ENCODE measurements around the gene RNLS. TPM values are rescaled to one million over a fixed set of nuclear protein-coding genes. Genes with fewer than 3 reads are reported as not detected.

Gene RNLS
- total and polyA plus RNA-seq, 2 of the 8 experiments (the other 6 are each of a cell fraction or from before 2014, with no cell fraction given): 7.5 to 12.7 TPM

GRCh38 chr10:88417387-88418030, 165.6 kb downstream of the RNLS start:
- Histone ChIP-seq H3K27me3 (replicated peaks in 1 of 4; ENCODE audit: control insufficient read depth in 3 of 4, extremely low read depth in 1 of 4, insufficient read depth in 3 of 4, low read length in 3 of 4) (no peaks in the 10 kb centered on the region), H4K8ac (ENCODE audit: extremely low read depth, insufficient read depth, low read length) (no peak overlapping the region), H2BK120ac (replicated peaks; ENCODE audit: low read depth, low read length) (no peak overlapping the region), H3K23ac (ENCODE audit: insufficient read length) (no peak overlapping the region), H2AK5ac (ENCODE audit: low read depth, low read length) (no peak overlapping the region), H3K79me1 (ENCODE audit: low read depth, low read length) (no peaks in the 10 kb centered on the region), H4K5ac (ENCODE audit: insufficient read length, low read depth, low read length) (no peak overlapping the region), H2BK5ac (ENCODE audit: low read depth, low read length) (no peak overlapping the region), H2AFZ (ENCODE audit: low read length) (no peak overlapping the region), H3K56ac (replicated peaks; ENCODE audit: insufficient read length, low read depth, low read length) (no peak overlapping the region), H3K9ac (replicated peaks in 1 of 4; ENCODE audit: extremely low read depth in 1 of 4, low read depth in 3 of 4, low read length in 3 of 4) (no peak overlapping the region), H3K14ac (ENCODE audit: insufficient read length) (no peak overlapping the region), H3K23me2 (ENCODE audit: low read depth, low read length) (no peaks in the 10 kb centered on the region), H4K20me1 (replicated peaks in 1 of 2; ENCODE audit: control insufficient read depth in 1 of 2, insufficient read depth in 2 of 2, low read length in 2 of 2) (no peaks in the 10 kb centered on the region), H3K4ac (replicated peaks; ENCODE audit: insufficient read length, low read depth, low read length) (no peak overlapping the region), H3K4me3 (ENCODE audit: extremely low read depth in 1 of 4, insufficient read depth in 2 of 4, low read depth in 3 of 4, low read length in 4 of 4) (no peak overlapping the region), H3K27ac (ENCODE audit: low read depth, low read length) (no peak overlapping the region), H3K4me1 (replicated peaks in 1 of 4; ENCODE audit: control insufficient read depth in 3 of 4, insufficient read depth in 4 of 4, low read length in 3 of 4) (peaks cover 0 to 7% (median 4%) of the 10 kb centered on the region in 4 experiments; a peak in 4 of 7 replicates), H3K18ac (ENCODE audit: extremely low read depth, low read length) (no peak overlapping the region), H2BK20ac (ENCODE audit: low read length) (no peak overlapping the region), H3K4me2 (ENCODE audit: insufficient read depth in 1 of 2, low read depth in 2 of 2, low read length in 2 of 2) (no peak overlapping the region), H3K36me3 (ENCODE audit: control insufficient read depth in 2 of 4, insufficient read depth in 4 of 4, low read length in 3 of 4) (no peaks in the 10 kb centered on the region), H4K91ac (replicated peaks; ENCODE audit: insufficient read length, low read length) (no peak overlapping the region), H2BK12ac (ENCODE audit: low read depth, low read length) (no peak overlapping the region), H3K9me3 (ENCODE audit: insufficient read depth in 2 of 2, low read depth in 1 of 2, low read length in 1 of 2) (no peaks in the 10 kb centered on the region), H2BK15ac (ENCODE audit: low read length) (no peak overlapping the region), H3K79me2 (ENCODE audit: control insufficient read depth in 1 of 2, insufficient read depth in 2 of 2, low read length in 2 of 2) (no peaks in the 10 kb centered on the region)
- DNase-seq (ENCODE audit: low read depth in 1 of 2, low spot score in 2 of 2) (no peak), FAIRE-seq (peak; percentile 13)
- TF ChIP-seq NANOG (IDR thresholded peaks at IDR 0.05; ENCODE audit: insufficient read depth, low read depth, low read length, poor library complexity, severe bottlenecking) (no peak), KDM1A (IDR thresholded peaks at IDR 0.05; ENCODE audit: borderline replicate concordance, low read length) (no peak), GTF2F1 (IDR thresholded peaks at IDR 0.05; ENCODE audit: borderline replicate concordance, low read depth, low read length) (no peak)
- ChIA-PET CTCF (ENCODE audit: partially characterized antibody) (no interaction called here), POLR2A (ENCODE audit: partially characterized antibody) (no interaction called here)
- 90% methylated on average over 3 of the region's 3 CpGs; no CpG with 5 or more reads in 1 of the 2 experiments for WGBS, 2 experiments (ENCODE audit: extremely low coverage in 1 of 2, insufficient coverage in 1 of 2, insufficient read length in 1 of 2, insufficient replicate concordance in 2 of 2, low coverage in 1 of 2, low lambda C conversion rate in 2 of 2, missing lambda C conversion rate in 1 of 2)
